Neural progenitor cell (in vitro differentiated cells): ENCODE data around the gene SRSF12.

Experiments
- EZH2 ChIP-seq: fragments of 200-600 bp; sonication (generic); IDR thresholded peaks from 2 replicates; pipeline ENCODE4 v1.6.1; 2017; ENCODE audit warnings: antibody characterized with exemption, mild to moderate bottlenecking, moderate library complexity
- EZH2phosphoT487 ChIP-seq: fragments of 200-600 bp; sonication (generic); IDR thresholded peaks from 2 replicates; pipeline ENCODE4 v1.6.1; 2017; ENCODE audit warnings: antibody characterized with exemption
- TF ChIP-seq, protein P1 (sequence below): fragments of 200-600 bp; sonication (generic); IDR thresholded peaks from 2 replicates; pipeline ENCODE4 v1.5.1; 2017; ENCODE audit warnings: antibody characterized with exemption, mild to moderate bottlenecking

GRCh38 chr6:89085409-89086205 is 32.3 kb downstream of the SRSF12 start:
- TF ChIP-seq, protein P1, sequence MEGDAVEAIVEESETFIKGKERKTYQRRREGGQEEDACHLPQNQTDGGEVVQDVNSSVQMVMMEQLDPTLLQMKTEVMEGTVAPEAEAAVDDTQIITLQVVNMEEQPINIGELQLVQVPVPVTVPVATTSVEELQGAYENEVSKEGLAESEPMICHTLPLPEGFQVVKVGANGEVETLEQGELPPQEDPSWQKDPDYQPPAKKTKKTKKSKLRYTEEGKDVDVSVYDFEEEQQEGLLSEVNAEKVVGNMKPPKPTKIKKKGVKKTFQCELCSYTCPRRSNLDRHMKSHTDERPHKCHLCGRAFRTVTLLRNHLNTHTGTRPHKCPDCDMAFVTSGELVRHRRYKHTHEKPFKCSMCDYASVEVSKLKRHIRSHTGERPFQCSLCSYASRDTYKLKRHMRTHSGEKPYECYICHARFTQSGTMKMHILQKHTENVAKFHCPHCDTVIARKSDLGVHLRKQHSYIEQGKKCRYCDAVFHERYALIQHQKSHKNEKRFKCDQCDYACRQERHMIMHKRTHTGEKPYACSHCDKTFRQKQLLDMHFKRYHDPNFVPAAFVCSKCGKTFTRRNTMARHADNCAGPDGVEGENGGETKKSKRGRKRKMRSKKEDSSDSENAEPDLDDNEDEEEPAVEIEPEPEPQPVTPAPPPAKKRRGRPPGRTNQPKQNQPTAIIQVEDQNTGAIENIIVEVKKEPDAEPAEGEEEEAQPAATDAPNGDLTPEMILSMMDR, result no peak
- TF ChIP-seq EZH2 (no peak), EZH2phosphoT487 (no peak)
